ENCODE data around the gene ST8SIA1. TPM values are rescaled to one million over a fixed set of nuclear protein-coding genes. Genes with fewer than 3 reads are reported as not detected.
A peak's percentile ranks its signal among the peaks of the same experiment; 100 is the strongest.

Gene ST8SIA1
- total RNA-seq, 2 experiments from 2014 or later, result not detected

GRCh38 chr12:22299294-22299912, 35.1 kb downstream of the ST8SIA1 start:
- intact Hi-C loops (cut with micrococcal nuclease; ENCODE audit: unreplicated experiment), result no loop called here
- no TSS peak for BruUV-seq (replicated peaks)
- H3K4me2 ChIP-seq (ENCODE audit: low read length), result no peak overlapping the region
- H2AFZ ChIP-seq (ENCODE audit: low read length), result no peak overlapping the region
- CTCF ChIA-PET (ENCODE audit: unreplicated experiment), result no interaction called here
- H3K9me3 ChIP-seq (ENCODE audit: low read length), result peaks cover 25% of the 10 kb centered on the region; the same call in 1 of the 2 replicates
- no peak for TF ChIP-seq EZH2phosphoT487 (IDR thresholded peaks at IDR 0.05; ENCODE audit: borderline replicate concordance, low read depth, low read length)
- TF ChIP-seq, protein P1, sequence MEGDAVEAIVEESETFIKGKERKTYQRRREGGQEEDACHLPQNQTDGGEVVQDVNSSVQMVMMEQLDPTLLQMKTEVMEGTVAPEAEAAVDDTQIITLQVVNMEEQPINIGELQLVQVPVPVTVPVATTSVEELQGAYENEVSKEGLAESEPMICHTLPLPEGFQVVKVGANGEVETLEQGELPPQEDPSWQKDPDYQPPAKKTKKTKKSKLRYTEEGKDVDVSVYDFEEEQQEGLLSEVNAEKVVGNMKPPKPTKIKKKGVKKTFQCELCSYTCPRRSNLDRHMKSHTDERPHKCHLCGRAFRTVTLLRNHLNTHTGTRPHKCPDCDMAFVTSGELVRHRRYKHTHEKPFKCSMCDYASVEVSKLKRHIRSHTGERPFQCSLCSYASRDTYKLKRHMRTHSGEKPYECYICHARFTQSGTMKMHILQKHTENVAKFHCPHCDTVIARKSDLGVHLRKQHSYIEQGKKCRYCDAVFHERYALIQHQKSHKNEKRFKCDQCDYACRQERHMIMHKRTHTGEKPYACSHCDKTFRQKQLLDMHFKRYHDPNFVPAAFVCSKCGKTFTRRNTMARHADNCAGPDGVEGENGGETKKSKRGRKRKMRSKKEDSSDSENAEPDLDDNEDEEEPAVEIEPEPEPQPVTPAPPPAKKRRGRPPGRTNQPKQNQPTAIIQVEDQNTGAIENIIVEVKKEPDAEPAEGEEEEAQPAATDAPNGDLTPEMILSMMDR (conservative IDR thresholded peaks at IDR 0.05; ENCODE audit: low read length), result no peak
- no peaks in the 10 kb centered on the region for H3K36me3 ChIP-seq (ENCODE audit: insufficient read depth, low read length)
- no peak overlapping the region for H3K27ac ChIP-seq (ENCODE audit: low read depth, low read length, poor library complexity, severe bottlenecking)
- peak; percentile 55 for DNase-seq (ENCODE audit: low spot score)
- POLR2A ChIA-PET, result interaction anchor here (0.7 kb wide), 1 partner anchor 33 kb away, joined by 4 read pairs; no protein-coding TSS in a partner anchor
- H3K4me3 ChIP-seq (ENCODE audit: low read depth, low read length, poor library complexity, severe bottlenecking), result no peak overlapping the region
- no peaks in the 10 kb centered on the region for H3K4me1 ChIP-seq (ENCODE audit: insufficient read depth, low read length, poor library complexity, severe bottlenecking)
- no peaks in the 10 kb centered on the region for H4K20me1 ChIP-seq (ENCODE audit: insufficient read depth, low read length)
- no peaks in the 10 kb centered on the region for H3K79me2 ChIP-seq (ENCODE audit: insufficient read depth, low read depth, low read length)
- H3K9me2 ChIP-seq (ENCODE audit: insufficient read depth, low read length), result no peaks in the 10 kb centered on the region

DNA sequence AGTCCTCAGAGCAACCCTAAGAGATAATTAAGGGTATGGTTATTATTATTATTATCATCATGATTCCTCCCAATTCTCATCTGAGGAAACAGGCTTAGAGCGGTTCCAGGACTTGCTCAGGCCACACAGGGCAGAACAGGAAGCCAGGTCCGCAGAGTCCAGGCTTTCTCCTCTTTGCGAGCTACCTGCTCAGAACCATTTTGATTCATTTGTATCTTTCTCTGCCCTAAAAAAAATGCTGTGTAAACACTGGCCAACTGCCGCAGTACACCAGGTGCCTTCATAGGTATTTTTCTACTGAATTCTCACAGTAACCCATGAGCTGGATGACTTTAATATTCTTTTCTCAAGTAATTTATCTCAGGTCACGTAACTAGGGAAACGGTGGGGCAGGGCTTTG, 45.3 kb downstream of the ST8SIA1 start:
- no peaks in the 10 kb centered on the region for H3K9me3 ChIP-seq (ENCODE audit: low read length)
- DNase-seq (ENCODE audit: low spot score), result no peak
- no peak overlapping the region for H2AFZ ChIP-seq (ENCODE audit: low read length)
- no peaks in the 10 kb centered on the region for H3K9me2 ChIP-seq (ENCODE audit: insufficient read depth, low read length)
- no peaks in the 10 kb centered on the region for H3K79me2 ChIP-seq (ENCODE audit: insufficient read depth, low read depth, low read length)
- no peak overlapping the region for H3K4me2 ChIP-seq (ENCODE audit: low read length)
- no peak overlapping the region for H3K27ac ChIP-seq (ENCODE audit: low read depth, low read length, poor library complexity, severe bottlenecking)
- intact Hi-C loops (cut with micrococcal nuclease; ENCODE audit: unreplicated experiment), result no loop called here
- H4K20me1 ChIP-seq (ENCODE audit: insufficient read depth, low read length), result no peaks in the 10 kb centered on the region
- BruUV-seq (replicated peaks), result no TSS peak
- no peak overlapping the region for H3K4me3 ChIP-seq (ENCODE audit: low read depth, low read length, poor library complexity, severe bottlenecking)
- POLR2A ChIA-PET, result no interaction called here
- TF ChIP-seq, protein P1 (conservative IDR thresholded peaks at IDR 0.05; ENCODE audit: low read length), result no peak
- no peak for TF ChIP-seq EZH2phosphoT487 (IDR thresholded peaks at IDR 0.05; ENCODE audit: borderline replicate concordance, low read depth, low read length)
- H3K36me3 ChIP-seq (ENCODE audit: insufficient read depth, low read length), result no peaks in the 10 kb centered on the region
- H3K4me1 ChIP-seq (ENCODE audit: insufficient read depth, low read length, poor library complexity, severe bottlenecking), result no peaks in the 10 kb centered on the region
- CTCF ChIA-PET (ENCODE audit: unreplicated experiment), result no interaction called here

GRCh38 chr12:22287776-22288621, 46.5 kb downstream of the ST8SIA1 start:
- Histone ChIP-seq H3K4me3 (ENCODE audit: low read depth, low read length, poor library complexity, severe bottlenecking) (no peak overlapping the region), H3K9me3 (ENCODE audit: low read length) (no peaks in the 10 kb centered on the region), H4K20me1 (ENCODE audit: insufficient read depth, low read length) (no peaks in the 10 kb centered on the region), H3K36me3 (ENCODE audit: insufficient read depth, low read length) (no peaks in the 10 kb centered on the region), H3K79me2 (ENCODE audit: insufficient read depth, low read depth, low read length) (no peaks in the 10 kb centered on the region), H2AFZ (ENCODE audit: low read length) (no peak overlapping the region), H3K27ac (ENCODE audit: low read depth, low read length, poor library complexity, severe bottlenecking) (no peak overlapping the region), H3K9me2 (ENCODE audit: insufficient read depth, low read length) (no peaks in the 10 kb centered on the region), H3K4me1 (ENCODE audit: insufficient read depth, low read length, poor library complexity, severe bottlenecking) (no peaks in the 10 kb centered on the region), H3K4me2 (ENCODE audit: low read length) (no peak overlapping the region)
- no peak for TF ChIP-seq EZH2phosphoT487 (IDR thresholded peaks at IDR 0.05; ENCODE audit: borderline replicate concordance, low read depth, low read length)
- TF ChIP-seq, protein P1 (conservative IDR thresholded peaks at IDR 0.05; ENCODE audit: low read length), result no peak
- ChIA-PET POLR2A (no interaction called here), CTCF (ENCODE audit: unreplicated experiment) (no interaction called here)
- no TSS peak for BruUV-seq (replicated peaks)
- intact Hi-C loops (cut with micrococcal nuclease; ENCODE audit: unreplicated experiment), result no loop called here
- DNase-seq (ENCODE audit: low spot score), result no peak
